ENCODE measurements around the gene OSBPL5. TPM values are rescaled to one million over a fixed set of nuclear protein-coding genes. Genes with fewer than 3 reads are reported as not detected.

The OSBPL5 gene
- total and polyA plus RNA-seq, 2 donors (not counting 1 experiment from before 2014, with no cell fraction given) = 12.4 to 49.0 TPM

DNA sequence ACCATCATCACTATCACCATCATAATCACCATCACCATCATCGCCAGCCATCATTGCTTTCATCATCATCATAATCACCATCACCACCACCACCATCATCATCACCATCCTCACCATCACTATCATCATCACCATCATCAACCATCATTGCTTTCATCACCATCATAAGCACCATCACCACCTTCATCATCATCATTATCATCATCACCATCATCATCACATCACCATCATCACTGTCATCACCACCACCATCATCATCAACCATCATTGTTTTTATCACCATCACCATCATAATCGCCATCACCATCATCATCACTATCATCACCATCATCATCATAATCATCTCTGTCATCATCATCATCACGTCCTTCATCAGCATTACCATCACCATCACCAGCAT lies 9.3 kb upstream of the OSBPL5 start:
- no peak for TF ChIP-seq EZH2 (IDR thresholded peaks at IDR 0.05; ENCODE audit: low read length, missing control alignments)
- TF ChIP-seq, protein P1, sequence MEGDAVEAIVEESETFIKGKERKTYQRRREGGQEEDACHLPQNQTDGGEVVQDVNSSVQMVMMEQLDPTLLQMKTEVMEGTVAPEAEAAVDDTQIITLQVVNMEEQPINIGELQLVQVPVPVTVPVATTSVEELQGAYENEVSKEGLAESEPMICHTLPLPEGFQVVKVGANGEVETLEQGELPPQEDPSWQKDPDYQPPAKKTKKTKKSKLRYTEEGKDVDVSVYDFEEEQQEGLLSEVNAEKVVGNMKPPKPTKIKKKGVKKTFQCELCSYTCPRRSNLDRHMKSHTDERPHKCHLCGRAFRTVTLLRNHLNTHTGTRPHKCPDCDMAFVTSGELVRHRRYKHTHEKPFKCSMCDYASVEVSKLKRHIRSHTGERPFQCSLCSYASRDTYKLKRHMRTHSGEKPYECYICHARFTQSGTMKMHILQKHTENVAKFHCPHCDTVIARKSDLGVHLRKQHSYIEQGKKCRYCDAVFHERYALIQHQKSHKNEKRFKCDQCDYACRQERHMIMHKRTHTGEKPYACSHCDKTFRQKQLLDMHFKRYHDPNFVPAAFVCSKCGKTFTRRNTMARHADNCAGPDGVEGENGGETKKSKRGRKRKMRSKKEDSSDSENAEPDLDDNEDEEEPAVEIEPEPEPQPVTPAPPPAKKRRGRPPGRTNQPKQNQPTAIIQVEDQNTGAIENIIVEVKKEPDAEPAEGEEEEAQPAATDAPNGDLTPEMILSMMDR (conservative IDR thresholded peaks at IDR 0.05 in 1 of 2, IDR thresholded peaks at IDR 0.05 in 1 of 2; ENCODE audit: low read depth in 1 of 2, low read length in 2 of 2) = no peak
- Histone ChIP-seq H3K27ac (ENCODE audit: insufficient read depth, low read length) (no peak overlapping the region), H3K36me3 (ENCODE audit: control insufficient read depth, insufficient read depth, low read length) (no peaks in the 10 kb centered on the region), H3K9me3 (ENCODE audit: control insufficient read depth, insufficient read depth, low read depth, low read length) (no peaks in the 10 kb centered on the region), H3K79me2 (ENCODE audit: control insufficient read depth, insufficient read depth, low read length) (no peaks in the 10 kb centered on the region), H2AFZ (ENCODE audit: low read length) (no peak overlapping the region), H3K4me2 (ENCODE audit: extremely low read depth, insufficient read depth, low read length) (no peak overlapping the region), H3K9ac (ENCODE audit: insufficient read depth, low read length) (no peak overlapping the region), H3K27me3 (ENCODE audit: control insufficient read depth, insufficient read depth, low read length) (no peaks in the 10 kb centered on the region), H3K4me3 (replicated peaks in 1 of 4; ENCODE audit: control extremely low read depth in 1 of 4, insufficient read depth in 1 of 4, low read depth in 3 of 4, low read length in 4 of 4) (no peak overlapping the region), H4K20me1 (ENCODE audit: control insufficient read depth, extremely low read depth, insufficient read depth, low read length) (no peaks in the 10 kb centered on the region), H3K4me1 (ENCODE audit: control insufficient read depth, extremely low read depth, insufficient read depth, low read length) (peaks cover under 1% of the 10 kb centered on the region)
- no peak for DNase-seq (ENCODE audit: low read depth in 2 of 2)

DNA sequence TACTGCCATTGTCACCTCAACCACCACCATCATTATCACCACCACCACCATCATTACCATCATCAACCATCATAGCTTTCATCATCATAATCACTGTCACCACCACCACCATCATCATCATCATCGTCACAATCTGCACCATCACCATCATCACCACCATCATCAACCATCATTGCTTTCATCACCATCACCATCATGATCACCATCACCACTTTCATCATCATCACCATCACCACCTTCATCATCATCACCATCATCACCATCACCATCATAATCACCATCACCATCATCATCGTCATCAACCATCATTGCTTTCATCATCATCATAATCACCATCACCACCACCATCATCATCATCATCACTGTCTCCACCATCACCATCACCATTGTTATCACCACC lies 8.7 kb upstream of the OSBPL5 start:
- no peaks in the 10 kb centered on the region for H3K27me3 ChIP-seq (ENCODE audit: control insufficient read depth, insufficient read depth, low read length)
- H4K20me1 ChIP-seq (ENCODE audit: control insufficient read depth, extremely low read depth, insufficient read depth, low read length) = no peaks in the 10 kb centered on the region
- no peak overlapping the region for H3K27ac ChIP-seq (ENCODE audit: insufficient read depth, low read length)
- no peak overlapping the region for H3K4me2 ChIP-seq (ENCODE audit: extremely low read depth, insufficient read depth, low read length)
- no peaks in the 10 kb centered on the region for H3K9me3 ChIP-seq (ENCODE audit: control insufficient read depth, insufficient read depth, low read depth, low read length)
- TF ChIP-seq, protein P1 (conservative IDR thresholded peaks at IDR 0.05 in 1 of 2, IDR thresholded peaks at IDR 0.05 in 1 of 2; ENCODE audit: low read depth in 1 of 2, low read length in 2 of 2) = no peak
- no peak for TF ChIP-seq EZH2 (IDR thresholded peaks at IDR 0.05; ENCODE audit: low read length, missing control alignments)
- peaks cover 6% of the 10 kb centered on the region for H3K4me1 ChIP-seq (ENCODE audit: control insufficient read depth, extremely low read depth, insufficient read depth, low read length)
- no peak overlapping the region for H2AFZ ChIP-seq (ENCODE audit: low read length)
- no peaks in the 10 kb centered on the region for H3K79me2 ChIP-seq (ENCODE audit: control insufficient read depth, insufficient read depth, low read length)
- no peak for DNase-seq (ENCODE audit: low read depth in 2 of 2)
- no peak overlapping the region for H3K9ac ChIP-seq (ENCODE audit: insufficient read depth, low read length)
- no peaks in the 10 kb centered on the region for H3K36me3 ChIP-seq (ENCODE audit: control insufficient read depth, insufficient read depth, low read length)
- no peak overlapping the region for H3K4me3 ChIP-seq (replicated peaks in 1 of 4; ENCODE audit: control extremely low read depth in 1 of 4, insufficient read depth in 1 of 4, low read depth in 3 of 4, low read length in 4 of 4)

DNA sequence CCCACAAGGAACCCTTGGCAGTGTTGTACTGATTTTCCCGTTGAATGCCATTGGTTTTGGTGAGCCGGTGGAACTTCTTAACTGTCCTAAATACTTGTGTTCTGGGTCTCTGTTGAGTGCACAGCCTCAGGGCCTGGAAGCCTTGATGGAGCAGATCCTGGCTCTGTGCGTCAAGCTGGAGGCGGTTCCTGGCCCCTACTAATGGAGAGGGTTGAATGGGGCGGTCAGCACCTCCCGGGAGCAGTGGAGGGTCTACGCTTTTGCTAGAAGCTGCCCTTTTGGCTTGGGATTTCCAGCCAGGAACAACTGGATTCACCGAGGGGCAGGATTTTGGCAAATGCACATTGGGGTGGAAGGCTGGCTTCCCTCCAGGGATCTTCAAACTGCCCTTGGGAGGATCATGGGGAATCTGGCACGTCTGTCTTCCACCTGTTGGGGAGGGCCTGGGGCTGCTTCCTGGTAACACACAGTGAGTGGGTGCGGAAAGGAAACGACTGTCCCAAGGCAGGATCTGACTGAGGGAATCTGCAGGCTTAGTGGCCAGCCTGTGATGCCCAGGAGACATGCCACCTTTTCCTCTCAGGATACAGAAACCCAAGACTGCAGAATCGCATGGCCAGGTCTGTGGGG lies 6.9 kb upstream of the OSBPL5 start:
- no peak overlapping the region for H3K27ac ChIP-seq (ENCODE audit: insufficient read depth, low read length)
- H3K4me2 ChIP-seq (ENCODE audit: extremely low read depth, insufficient read depth, low read length) = no peak overlapping the region
- H3K9me3 ChIP-seq (ENCODE audit: control insufficient read depth, insufficient read depth, low read depth, low read length) = no peaks in the 10 kb centered on the region
- H3K4me1 ChIP-seq (ENCODE audit: control insufficient read depth, extremely low read depth, insufficient read depth, low read length) = peaks cover 7% of the 10 kb centered on the region
- no peaks in the 10 kb centered on the region for H3K79me2 ChIP-seq (ENCODE audit: control insufficient read depth, insufficient read depth, low read length)
- H3K9ac ChIP-seq (ENCODE audit: insufficient read depth, low read length) = no peak overlapping the region
- TF ChIP-seq, protein P1 (conservative IDR thresholded peaks at IDR 0.05 in 1 of 2, IDR thresholded peaks at IDR 0.05 in 1 of 2; ENCODE audit: low read depth in 1 of 2, low read length in 2 of 2) = no peak
- no peak for TF ChIP-seq EZH2 (IDR thresholded peaks at IDR 0.05; ENCODE audit: low read length, missing control alignments)
- H3K4me3 ChIP-seq (replicated peaks in 1 of 4; ENCODE audit: control extremely low read depth in 1 of 4, insufficient read depth in 1 of 4, low read depth in 3 of 4, low read length in 4 of 4) = no peak overlapping the region
- no peaks in the 10 kb centered on the region for H3K27me3 ChIP-seq (ENCODE audit: control insufficient read depth, insufficient read depth, low read length)
- no peak overlapping the region for H2AFZ ChIP-seq (ENCODE audit: low read length)
- no peak for DNase-seq (ENCODE audit: low read depth in 2 of 2)
- no peaks in the 10 kb centered on the region for H3K36me3 ChIP-seq (ENCODE audit: control insufficient read depth, insufficient read depth, low read length)
- no peaks in the 10 kb centered on the region for H4K20me1 ChIP-seq (ENCODE audit: control insufficient read depth, extremely low read depth, insufficient read depth, low read length)
